OCI-LY1 (cell line): ENCODE data around the gene LIMA1.

ENCODE experiments used
- CTCF ChIP-seq: fragments of 200-600 bp; sonication (generic), shearing (Covaris generic); IDR thresholded peaks from 2 replicates; pipeline ENCODE4 v1.5.1; 2017; ENCODE audit warnings: mild to moderate bottlenecking, antibody characterized with exemption, low read length, moderate library complexity, mixed read lengths
- EZH2 ChIP-seq: fragments of 200-600 bp; sonication (generic), shearing (Covaris generic); IDR thresholded peaks from 2 replicates; pipeline ENCODE4 v1.8.0; 2017; ENCODE audit warnings: borderline replicate concordance, mixed run types, mild to moderate bottlenecking, antibody characterized with exemption, low read length, moderate library complexity, mixed read lengths

- TF ChIP-seq CTCF, result no peak
- TF ChIP-seq EZH2, result no peak
These were observed 126.1 kb downstream of the LIMA1 start for GRCh38 chr12:50157259-50157658.
